GM12892 (cell line): Measurements from ENCODE around the gene DISP2.

ENCODE experiments used
- DNase-seq: peaks from one replicate; pipeline ENCODE4 v3.0.0; 2011; ENCODE audit not compliant: insufficient read length
- FAIRE-seq: peaks from 2 replicates; lab custom pipeline; 2011; peaks lifted over from hg19 to GRCh38; lab: Jason Lieb, UNC
- POLR2A ChIP-seq: IDR thresholded peaks from 2 replicates; pipeline ENCODE4 v1.6.1; 2011; ENCODE audit warnings: low read depth, low read length, control low read depth
- POLR2AphosphoS5 ChIP-seq: IDR thresholded peaks from 2 replicates; pipeline ENCODE4 v1.6.1; 2011; ENCODE audit warnings: low read depth, low read length, control low read depth
- TAF1 ChIP-seq: IDR thresholded peaks from 2 replicates; pipeline ENCODE4 v1.6.1; 2011; ENCODE audit warnings: low read depth, mild to moderate bottlenecking, control low read depth, low read length, borderline replicate concordance

DISP2 gene

DNA sequence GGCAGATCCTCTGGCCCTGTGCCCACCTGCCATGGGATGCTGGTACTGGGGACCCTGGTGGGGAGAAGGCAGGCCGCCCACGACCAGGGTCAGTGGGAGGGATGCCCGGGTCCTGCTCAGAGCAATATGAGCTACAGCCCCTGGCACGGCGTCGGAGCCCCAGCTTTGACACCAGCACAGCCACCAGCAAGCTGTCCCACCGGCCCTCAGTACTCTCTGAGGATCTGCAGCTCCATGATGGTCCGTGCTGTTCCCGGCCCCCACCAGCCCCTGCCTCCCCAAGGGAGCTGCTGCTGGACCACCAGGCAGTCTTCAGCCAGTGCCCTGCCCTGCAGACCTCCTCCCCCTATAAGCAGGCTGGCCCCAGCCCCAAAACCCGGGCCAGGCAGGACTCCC lies 11.5 kb downstream of the DISP2 start:
- no peak for FAIRE-seq
- TF ChIP-seq POLR2AphosphoS5 (no peak), TAF1 (no peak), POLR2A (no peak)

DNA sequence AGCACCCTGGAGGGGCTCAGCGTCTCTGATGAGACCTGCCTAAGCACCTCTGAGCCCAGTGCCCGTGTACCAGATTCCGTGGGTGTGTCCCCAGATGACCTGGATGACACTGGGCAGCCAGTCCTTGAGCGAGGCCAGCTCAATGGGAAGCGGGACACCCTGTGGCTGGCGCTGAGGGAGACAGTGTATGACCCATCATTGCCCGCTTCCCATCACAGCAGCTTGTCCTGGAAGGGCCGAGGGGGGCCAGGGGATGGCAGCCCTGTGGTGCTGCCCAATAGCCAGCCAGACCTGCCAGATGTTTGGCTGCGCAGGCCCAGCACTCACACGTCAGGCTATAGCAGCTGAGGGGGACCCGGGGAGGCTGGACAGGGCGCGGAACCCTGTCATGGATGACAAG lies 12.0 kb downstream of the DISP2 start:
- FAIRE-seq (no peak), DNase-seq (no peak)
- TF ChIP-seq TAF1 (no peak), POLR2A (no peak)

More for the DNA sequence above, 11.5 kb downstream of the DISP2 start:
- no peak for DNase-seq

GRCh38 chr15:40372981-40373380 lies 15.0 kb downstream of the DISP2 start:
- no peak for FAIRE-seq
- TF ChIP-seq POLR2AphosphoS5: no peak
- TF ChIP-seq POLR2A: no peak
- no peak for TF ChIP-seq TAF1
- no peak for DNase-seq

GRCh38 chr15:40377606-40378005 lies 19.6 kb downstream of the DISP2 start:
- FAIRE-seq: no peak
- no peak for TF ChIP-seq TAF1
- no peak for TF ChIP-seq POLR2AphosphoS5
- TF ChIP-seq POLR2A: no peak
- DNase-seq: no peak

GRCh38 chr15:40379374-40379773 lies 21.4 kb downstream of the DISP2 start:
- no peak for FAIRE-seq
- no peak for TF ChIP-seq POLR2A
- DNase-seq: no peak

- no peak for DNase-seq
Observed at GRCh38 chr15:40379853-40380252, 21.8 kb downstream of the DISP2 start.

DNA sequence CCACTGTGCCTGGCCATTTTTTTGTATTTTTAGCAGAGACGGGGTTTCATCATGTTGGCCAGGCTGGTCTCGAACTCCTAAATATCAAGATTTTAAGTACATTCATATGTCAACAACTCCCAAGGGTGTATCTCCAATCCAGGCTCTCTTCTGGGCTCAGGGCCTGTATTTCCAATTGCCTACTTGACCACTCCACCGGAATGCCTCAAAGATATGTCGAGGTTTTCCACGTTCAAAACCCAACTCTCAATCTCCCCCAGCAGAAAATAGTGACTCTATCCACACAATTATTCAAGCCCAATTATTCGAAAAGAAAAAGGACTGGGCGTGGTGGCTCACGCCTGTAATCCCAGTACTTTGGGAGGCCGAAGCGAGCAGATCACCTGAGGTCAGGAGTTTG lies 22.6 kb downstream of the DISP2 start:
- no peak for FAIRE-seq
- TF ChIP-seq POLR2A (no peak), POLR2AphosphoS5 (no peak), TAF1 (no peak)
- no peak for DNase-seq

More at GRCh38 chr15:40379853-40380252, 21.8 kb downstream of the DISP2 start:
- FAIRE-seq: no peak
- TF ChIP-seq POLR2AphosphoS5 (no peak), POLR2A (no peak), TAF1 (no peak)

- FAIRE-seq (no peak), DNase-seq (no peak)
- TF ChIP-seq POLR2AphosphoS5 (no peak), TAF1 (no peak), POLR2A (no peak)
Observed at GRCh38 chr15:40381818-40382529, 24.0 kb downstream of the DISP2 start.

DNA sequence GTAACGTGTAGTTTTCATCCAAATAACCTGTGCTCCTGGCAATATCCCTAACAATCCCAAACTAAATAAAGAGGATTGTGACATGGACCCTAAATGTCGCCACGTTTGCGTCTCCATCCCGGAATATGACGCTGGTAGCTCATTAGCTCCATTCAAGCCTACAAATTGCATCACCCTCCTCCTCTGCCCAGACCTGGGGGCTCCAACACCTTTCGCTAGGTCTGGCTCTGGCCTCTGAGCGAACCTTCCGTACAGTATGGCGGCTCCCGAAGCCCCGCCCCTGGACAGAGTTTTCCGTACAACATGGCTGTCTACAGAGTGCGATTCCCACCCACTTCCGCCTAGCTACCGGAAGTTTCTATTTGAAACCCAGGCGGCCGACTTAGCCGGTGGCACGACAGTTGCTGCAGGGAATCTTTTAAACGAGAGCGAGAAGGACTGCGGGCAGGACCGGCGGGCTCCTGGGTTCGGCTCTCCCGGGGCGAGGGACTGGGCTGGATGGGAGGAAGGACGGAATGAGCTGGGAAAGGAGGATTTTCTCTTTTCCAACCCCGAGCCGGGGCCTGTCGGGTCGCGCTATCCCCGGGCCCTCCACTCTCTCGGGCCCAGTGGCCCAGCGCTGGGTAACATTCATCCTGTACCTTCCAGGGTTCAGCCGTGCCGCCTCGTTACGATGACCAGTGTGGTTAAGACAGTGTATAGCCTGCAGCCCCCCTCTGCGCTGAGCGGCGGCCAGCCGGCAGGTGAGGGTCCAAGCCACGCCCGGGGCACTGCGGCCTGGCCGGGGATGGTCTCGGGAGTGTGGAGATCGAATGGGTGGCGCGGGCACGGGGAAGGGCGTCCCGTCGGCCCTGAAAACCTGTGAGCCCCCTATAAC lies 24.8 kb downstream of the DISP2 start, which contains the start of gene KNSTRN:
Gene KNSTRN (plus strand): TSS at position 142 of the 877 bp plus-strand sequence. CDS start 115 bp downstream, at position 257.
- peak; percentile 95 for FAIRE-seq
- DNase-seq: peak; percentile 87
- TF ChIP-seq TAF1 (0 out of 2 replicates have a peak, but pooled peaks have one; percentile 25), POLR2AphosphoS5 (peak; percentile 78), POLR2A (peak; percentile 75)

DNA sequence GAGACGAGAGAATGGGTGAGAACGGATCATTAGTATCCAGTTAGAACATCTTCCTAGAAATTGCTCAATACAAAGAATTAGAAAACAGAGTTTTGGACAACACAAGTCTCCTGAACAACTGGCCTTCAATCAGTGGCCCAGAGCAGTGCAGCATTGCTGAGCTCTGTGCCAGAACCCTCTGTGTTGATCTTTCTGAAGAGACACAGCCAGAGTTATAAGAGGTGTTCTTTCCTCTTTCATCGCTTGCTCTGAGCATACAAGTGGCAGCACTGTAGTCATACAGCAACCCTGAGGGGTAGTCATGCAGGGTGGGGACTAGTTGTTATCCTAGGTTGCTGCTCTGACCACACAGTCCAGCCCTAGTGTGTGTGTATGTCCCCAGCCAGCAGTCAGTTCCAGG lies 28.5 kb downstream of the DISP2 start:
- DNase-seq (no peak), FAIRE-seq (no peak)
- TF ChIP-seq TAF1 (no peak), POLR2AphosphoS5 (no peak), POLR2A (no peak)

DNA sequence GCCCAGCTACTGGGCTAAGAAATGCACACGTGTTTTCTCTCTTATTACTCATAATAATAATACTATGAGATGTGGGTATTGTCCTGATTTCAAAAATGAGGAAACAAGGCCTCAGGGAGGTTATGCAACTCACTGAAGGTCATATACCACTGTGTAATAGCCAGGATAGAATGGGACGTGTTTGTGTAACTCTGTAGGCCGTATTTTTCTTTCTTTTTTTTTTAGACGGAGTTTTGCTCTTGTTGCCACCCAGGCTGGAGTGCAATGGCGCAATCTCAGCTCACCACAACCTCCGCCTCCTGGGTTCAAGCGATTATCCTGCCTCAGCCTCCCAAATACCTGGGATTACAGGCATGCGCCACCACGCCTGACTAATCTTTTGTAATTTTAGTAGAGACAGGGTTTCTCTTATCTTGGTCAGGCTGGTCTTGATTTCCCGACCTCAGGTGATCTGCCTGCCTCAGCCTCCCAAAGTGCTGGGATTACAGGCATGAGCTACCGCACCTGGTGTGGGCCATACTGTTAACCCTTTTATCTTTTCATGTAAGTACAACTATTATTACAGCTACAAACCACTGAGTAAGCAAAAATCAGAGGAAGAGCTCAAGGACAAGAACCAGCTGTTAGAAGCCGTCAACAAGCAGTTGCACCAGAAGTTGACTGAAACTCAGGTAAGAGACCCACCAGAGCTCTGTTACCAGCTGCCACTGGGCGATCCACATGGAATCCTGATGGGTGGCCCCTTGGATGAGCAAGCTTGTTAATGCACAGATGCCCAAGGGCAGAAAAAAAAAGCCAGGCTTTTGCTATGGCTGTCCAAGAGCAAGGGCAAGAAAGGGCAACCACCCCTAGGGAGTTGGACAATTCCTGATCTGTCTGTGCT lies 31.2 kb downstream of the DISP2 start:
- no peak for TF ChIP-seq POLR2AphosphoS5
- TF ChIP-seq POLR2A: no peak
- no peak for TF ChIP-seq TAF1
- DNase-seq (no peak), FAIRE-seq (no peak)
